SH-SY5Y (cell line): ENCODE results near the gene NEDD8.

Experiments
- GATA2 ChIP-seq: IDR thresholded peaks from 2 replicates; pipeline ENCODE4 v1.6.1; 2011; ENCODE audit warnings: mild to moderate bottlenecking, low read depth, low read length
- GATA3 ChIP-seq: IDR thresholded peaks from 2 replicates; pipeline ENCODE4 v1.6.1; 2011; ENCODE audit warnings: low read depth, mild to moderate bottlenecking, low read length, moderate library complexity

NEDD8 gene

GRCh38 chr14:24231263-24232120 is 675 bp downstream of the NEDD8 start:
- TF ChIP-seq GATA3 (no peak), GATA2 (no peak)

DNA sequence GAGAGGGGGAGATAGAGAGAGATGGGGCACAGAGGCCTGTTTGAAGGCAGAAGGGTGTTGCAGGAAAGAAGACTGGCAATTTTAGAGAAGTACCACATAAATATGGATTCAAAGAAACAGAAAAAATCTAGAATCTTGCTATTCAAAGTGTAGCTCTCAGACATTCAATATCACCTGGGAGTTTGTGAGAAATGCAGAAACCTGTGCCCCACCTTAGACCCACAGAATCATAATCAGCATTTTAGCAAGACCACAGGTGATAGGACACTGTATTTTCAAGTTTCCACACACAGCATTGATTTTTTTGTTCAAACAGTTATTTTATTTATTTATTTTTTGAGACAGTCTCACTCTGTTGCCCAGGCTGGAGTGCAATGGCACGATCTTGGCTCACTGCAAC is 3.3 kb downstream of the NEDD8 start:
- no peak for TF ChIP-seq GATA3
- TF ChIP-seq GATA2: no peak

DNA sequence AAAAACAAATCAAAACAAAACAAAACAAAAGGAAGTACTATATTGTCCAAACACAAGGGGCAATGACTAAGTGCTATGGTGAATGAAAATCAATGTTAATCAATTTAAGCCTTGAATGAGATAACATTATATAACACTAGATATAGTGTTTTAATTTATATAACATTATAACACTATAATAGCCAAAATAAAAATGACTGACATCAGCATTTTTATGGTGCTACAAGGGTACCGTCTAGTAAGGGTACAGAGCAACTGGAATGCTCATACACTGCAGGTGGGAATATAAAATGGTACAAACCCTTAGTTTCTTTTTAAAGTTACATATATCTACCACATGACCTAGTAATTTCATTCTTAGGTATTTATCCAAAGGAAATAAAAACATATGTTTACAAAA is 5.7 kb downstream of the NEDD8 start:
- TF ChIP-seq GATA2: no peak
- TF ChIP-seq GATA3: no peak

- TF ChIP-seq GATA3 (no peak), GATA2 (no peak)
Measured at GRCh38 chr14:24224618-24225071, 7.5 kb downstream of the NEDD8 start.

- TF ChIP-seq GATA3 (no peak), GATA2 (no peak)
Measured at GRCh38 chr14:24219521-24219920, 12.6 kb downstream of the NEDD8 start.

DNA sequence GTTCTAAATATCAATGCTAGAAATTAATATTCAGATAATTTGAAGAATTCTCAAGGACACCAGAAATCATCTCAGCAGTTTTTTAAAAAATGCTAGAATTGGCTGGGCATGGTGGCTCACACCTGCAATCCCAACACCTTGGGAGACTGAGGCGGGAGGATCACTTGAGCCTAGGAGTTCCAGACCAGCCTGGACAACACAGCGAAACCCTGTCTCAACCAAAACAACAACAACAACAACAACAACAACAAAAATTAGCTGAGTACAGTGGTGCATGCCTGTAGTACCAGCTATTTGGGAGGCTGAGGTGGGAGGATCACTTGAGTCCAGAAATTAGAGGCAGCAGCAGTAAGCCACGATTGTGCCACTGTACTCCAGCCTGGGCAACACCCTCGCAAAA is 13.1 kb downstream of the NEDD8 start:
- TF ChIP-seq GATA2: no peak

GRCh38 chr14:24216345-24216699 is 15.8 kb downstream of the NEDD8 start:
- TF ChIP-seq GATA3 (no peak), GATA2 (no peak)

GRCh38 chr14:24215495-24216344 is 16.4 kb downstream of the NEDD8 start, which contains the start of gene MDP1:
Gene MDP1, minus strand, starts transcription at chr14:24216066. Its CDS starts 111 bp downstream, at chr14:24215955.
- TF ChIP-seq GATA3 (no peak), GATA2 (no peak)

DNA sequence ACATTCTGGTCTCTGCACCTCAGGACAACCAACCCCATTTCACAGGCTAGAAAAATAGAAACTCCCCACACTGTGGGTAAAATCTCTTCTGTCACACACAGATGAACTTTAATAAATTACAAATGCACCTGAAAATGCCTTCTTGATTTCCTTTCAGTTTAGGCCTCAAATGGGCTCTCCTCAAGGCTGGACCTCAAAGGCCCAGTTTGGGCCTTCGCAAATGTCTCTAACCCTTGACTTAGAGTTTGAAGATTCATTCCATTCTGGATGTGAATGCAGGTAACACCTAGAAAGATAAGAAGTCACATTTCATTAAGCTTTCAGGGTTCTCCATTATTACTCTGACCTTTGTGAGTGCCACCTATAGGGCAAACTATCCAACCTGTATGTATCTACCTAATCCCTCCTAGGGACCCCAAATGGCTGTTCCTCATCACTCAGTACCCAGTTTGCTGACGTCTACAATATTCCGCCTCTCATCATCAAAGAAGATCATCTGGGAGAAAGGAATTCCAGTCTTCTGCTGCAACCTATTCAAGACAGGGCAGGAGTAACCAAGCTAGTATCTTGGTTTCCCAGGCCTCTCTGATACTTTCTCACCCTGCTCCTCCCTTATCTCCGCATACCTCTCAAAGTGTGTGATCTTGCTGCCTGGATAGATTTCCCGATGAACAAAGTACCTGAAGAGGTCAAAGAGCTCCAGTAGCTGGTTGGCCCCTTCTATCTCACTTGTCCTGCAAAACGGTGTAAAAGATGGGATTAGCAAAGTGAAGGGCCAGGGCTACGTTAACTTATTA is 18.1 kb downstream of the NEDD8 start:
- no peak for TF ChIP-seq GATA2
- no peak for TF ChIP-seq GATA3

DNA sequence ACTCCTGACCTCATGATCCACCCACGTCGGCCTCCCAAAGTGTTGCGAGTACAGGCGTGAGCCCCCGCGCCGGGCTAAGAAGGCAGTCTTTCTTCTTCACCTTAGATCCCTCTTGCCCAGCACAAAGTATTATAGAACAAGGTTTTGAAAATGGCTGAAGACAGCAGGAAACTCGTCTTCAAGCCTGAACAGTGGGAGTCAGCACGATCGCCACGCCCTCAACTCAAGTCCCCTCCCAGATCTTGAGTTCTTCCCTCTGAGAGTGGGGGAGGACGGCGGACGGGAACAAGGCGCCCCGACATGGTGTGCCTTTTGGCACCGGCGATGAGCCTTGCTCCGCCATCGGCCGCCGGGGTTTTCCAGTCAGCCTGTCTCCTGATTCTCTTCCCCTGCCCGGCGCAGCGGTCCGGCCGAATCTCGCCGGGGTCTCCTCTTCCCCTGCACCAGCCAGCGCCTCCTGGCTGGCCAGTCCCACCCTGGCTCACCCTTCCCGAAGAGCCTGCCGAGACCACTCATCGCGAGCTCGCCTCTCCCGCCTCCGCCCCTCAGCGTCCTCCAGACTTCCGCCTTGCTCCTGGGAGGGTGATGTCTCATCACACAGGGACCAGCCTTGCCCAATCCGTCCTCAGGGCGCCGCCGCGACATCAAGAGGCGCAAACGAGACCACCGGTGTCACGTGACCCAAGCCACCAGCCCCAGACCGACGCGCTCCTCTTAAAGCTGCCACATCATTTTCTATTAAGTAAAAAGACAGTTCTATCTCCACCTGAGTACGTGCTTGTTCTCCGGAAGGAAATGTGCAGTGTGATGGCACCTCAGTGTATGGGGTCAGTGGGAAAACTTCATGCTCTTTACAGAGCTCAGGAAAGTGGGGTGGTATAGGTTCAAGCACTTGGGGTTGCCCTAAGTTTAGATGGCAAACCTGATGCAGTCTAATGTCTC is 19.0 kb downstream of the NEDD8 start, which contains the start of gene CHMP4A:
TSS of gene CHMP4A (minus strand) at position 565 of the 942 bp plus-strand sequence. CDS start at position 516, 49 bp downstream.
- TF ChIP-seq GATA3 (no peak), GATA2 (no peak)

DNA sequence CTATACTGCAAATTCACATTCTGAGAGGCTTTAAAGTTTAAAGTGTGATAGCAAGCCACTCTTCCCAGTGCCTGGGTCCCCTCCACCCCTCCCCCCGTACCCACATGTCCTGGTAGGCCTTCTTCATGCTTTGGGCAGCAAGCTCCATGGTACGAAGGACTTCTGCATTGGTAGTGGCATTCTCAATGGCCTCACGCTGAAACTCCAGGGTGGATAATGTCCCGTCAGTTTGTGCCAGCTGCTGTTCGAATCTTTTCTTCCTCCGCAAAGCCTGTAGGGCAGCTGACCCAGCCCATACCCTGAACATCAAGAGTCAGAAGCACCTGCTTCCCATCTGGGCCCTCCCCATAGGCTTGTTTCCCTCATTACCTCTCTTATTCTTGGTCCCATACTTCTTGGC is 20.9 kb downstream of the NEDD8 start:
- TF ChIP-seq GATA2: no peak
- no peak for TF ChIP-seq GATA3

DNA sequence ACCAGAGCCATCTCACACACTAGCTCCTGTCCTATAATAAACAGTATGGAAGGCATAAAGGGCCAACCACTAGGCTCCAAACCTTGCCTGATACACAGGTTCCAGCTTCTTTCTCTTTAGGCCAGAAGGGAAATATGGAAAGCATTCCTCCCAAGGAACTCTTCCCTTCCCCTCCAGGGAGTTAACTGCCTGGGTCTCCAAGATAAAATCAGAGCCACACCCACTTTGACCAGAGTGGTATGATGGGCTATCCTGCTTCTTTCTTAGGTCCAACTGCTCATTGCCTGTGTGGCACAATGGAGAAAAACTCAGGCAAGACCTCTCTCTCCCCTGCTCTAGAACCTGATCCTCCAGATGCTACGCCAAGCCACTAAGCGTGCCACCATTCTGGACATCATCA is 24.5 kb downstream of the NEDD8 start:
- no peak for TF ChIP-seq GATA2
- no peak for TF ChIP-seq GATA3

GRCh38 chr14:24207104-24207551 is 25.0 kb downstream of the NEDD8 start:
- no peak for TF ChIP-seq GATA3
- no peak for TF ChIP-seq GATA2
